HEK293 (cell line): Measurements from ENCODE around the gene CACNA2D4.

ENCODE experiments used
- YY1 ChIP-seq: fragments of 450-650 bp; formaldehyde crosslinking; IDR thresholded peaks from 2 replicates; pipeline ENCODE4 v1.5.1; 2018; ENCODE audit warnings: missing biosample characterization, missing genetic modification characterization
- ZNF24 ChIP-seq: fragments of 450-650 bp; formaldehyde crosslinking; IDR thresholded peaks from 2 replicates; pipeline ENCODE4 v1.5.1; 2016; ENCODE audit warnings: missing biosample characterization, missing genetic modification characterization
- ZNF266 ChIP-seq: fragments of 450-650 bp; formaldehyde crosslinking; IDR thresholded peaks from 2 replicates; pipeline ENCODE4 v1.5.1; 2016; ENCODE audit warnings: missing biosample characterization, missing genetic modification characterization, low read depth
- TF ChIP-seq, protein P1 (sequence below): fragments of 450-650 bp; formaldehyde crosslinking; IDR thresholded peaks from 2 replicates; pipeline ENCODE4 v1.5.1; 2016; ENCODE audit warnings: missing biosample characterization, missing genetic modification characterization
- TF ChIP-seq, protein P2 (sequence below): fragments of 450-650 bp; formaldehyde crosslinking; IDR thresholded peaks from 2 replicates; pipeline ENCODE4 v1.5.1; 2016; ENCODE audit warnings: missing biosample characterization, missing genetic modification characterization
- TF ChIP-seq, protein P3 (sequence below): fragments of 450-650 bp; formaldehyde crosslinking; IDR thresholded peaks from 2 replicates; pipeline ENCODE4 v1.5.1; 2017; ENCODE audit warnings: missing biosample characterization, missing genetic modification characterization
- TF ChIP-seq, protein P4 (sequence below): fragments of 450-650 bp; formaldehyde crosslinking; IDR thresholded peaks from 2 replicates; pipeline ENCODE4 v1.5.1; 2016; ENCODE audit warnings: missing biosample characterization, missing genetic modification characterization

DNA sequence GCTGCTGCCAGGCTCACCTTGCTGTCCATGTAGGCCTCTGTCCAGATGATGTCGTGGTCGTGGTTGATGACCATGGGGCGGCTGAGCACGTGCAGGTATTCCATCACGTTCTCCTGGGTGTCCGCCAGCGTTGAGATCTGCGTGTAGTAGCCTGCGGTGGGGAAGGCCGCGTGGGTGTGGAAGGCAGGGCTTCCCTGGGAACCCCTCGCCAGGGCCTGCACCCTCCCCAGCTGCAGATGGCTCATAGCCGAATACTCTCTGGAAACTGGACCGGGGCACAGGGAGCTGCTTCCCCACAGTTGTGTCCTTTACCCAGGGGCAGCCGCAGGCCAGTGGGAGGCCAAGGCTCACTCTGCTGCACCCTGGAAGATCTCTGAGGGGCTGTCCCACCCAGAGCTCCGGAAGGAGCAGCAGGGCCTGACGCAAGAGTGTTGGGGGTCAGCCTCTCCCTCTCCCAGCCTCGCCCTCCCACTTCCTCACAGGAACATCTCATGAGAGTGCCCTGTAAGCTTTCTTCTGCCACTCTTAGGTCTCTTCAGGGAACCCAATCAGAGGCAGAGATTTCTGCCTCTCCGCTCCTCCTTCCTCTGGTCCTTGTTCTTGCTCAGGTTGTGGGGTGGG, 35.5 kb downstream of the CACNA2D4 start:
- TF ChIP-seq, protein P1, sequence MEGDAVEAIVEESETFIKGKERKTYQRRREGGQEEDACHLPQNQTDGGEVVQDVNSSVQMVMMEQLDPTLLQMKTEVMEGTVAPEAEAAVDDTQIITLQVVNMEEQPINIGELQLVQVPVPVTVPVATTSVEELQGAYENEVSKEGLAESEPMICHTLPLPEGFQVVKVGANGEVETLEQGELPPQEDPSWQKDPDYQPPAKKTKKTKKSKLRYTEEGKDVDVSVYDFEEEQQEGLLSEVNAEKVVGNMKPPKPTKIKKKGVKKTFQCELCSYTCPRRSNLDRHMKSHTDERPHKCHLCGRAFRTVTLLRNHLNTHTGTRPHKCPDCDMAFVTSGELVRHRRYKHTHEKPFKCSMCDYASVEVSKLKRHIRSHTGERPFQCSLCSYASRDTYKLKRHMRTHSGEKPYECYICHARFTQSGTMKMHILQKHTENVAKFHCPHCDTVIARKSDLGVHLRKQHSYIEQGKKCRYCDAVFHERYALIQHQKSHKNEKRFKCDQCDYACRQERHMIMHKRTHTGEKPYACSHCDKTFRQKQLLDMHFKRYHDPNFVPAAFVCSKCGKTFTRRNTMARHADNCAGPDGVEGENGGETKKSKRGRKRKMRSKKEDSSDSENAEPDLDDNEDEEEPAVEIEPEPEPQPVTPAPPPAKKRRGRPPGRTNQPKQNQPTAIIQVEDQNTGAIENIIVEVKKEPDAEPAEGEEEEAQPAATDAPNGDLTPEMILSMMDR (tag by site-specific recombination) = no peak
- no peak for TF ChIP-seq ZNF24 (tag by site-specific recombination)
- TF ChIP-seq, protein P2, sequence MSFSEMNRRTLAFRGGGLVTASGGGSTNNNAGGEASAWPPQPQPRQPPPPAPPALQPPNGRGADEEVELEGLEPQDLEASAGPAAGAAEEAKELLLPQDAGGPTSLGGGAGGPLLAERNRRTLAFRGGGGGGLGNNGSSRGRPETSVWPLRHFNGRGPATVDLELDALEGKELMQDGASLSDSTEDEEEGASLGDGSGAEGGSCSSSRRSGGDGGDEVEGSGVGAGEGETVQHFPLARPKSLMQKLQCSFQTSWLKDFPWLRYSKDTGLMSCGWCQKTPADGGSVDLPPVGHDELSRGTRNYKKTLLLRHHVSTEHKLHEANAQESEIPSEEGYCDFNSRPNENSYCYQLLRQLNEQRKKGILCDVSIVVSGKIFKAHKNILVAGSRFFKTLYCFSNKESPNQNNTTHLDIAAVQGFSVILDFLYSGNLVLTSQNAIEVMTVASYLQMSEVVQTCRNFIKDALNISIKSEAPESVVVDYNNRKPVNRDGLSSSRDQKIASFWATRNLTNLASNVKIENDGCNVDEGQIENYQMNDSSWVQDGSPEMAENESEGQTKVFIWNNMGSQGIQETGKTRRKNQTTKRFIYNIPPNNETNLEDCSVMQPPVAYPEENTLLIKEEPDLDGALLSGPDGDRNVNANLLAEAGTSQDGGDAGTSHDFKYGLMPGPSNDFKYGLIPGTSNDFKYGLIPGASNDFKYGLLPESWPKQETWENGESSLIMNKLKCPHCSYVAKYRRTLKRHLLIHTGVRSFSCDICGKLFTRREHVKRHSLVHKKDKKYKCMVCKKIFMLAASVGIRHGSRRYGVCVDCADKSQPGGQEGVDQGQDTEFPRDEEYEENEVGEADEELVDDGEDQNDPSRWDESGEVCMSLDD (tag by site-specific recombination) = no peak
- TF ChIP-seq, protein P3, sequence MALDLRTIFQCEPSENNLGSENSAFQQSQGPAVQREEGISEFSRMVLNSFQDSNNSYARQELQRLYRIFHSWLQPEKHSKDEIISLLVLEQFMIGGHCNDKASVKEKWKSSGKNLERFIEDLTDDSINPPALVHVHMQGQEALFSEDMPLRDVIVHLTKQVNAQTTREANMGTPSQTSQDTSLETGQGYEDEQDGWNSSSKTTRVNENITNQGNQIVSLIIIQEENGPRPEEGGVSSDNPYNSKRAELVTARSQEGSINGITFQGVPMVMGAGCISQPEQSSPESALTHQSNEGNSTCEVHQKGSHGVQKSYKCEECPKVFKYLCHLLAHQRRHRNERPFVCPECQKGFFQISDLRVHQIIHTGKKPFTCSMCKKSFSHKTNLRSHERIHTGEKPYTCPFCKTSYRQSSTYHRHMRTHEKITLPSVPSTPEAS = no peak
- no peak for TF ChIP-seq YY1 (tag by site-specific recombination)
- TF ChIP-seq ZNF266 (tag by site-specific recombination) = no peak
- TF ChIP-seq, protein P4, sequence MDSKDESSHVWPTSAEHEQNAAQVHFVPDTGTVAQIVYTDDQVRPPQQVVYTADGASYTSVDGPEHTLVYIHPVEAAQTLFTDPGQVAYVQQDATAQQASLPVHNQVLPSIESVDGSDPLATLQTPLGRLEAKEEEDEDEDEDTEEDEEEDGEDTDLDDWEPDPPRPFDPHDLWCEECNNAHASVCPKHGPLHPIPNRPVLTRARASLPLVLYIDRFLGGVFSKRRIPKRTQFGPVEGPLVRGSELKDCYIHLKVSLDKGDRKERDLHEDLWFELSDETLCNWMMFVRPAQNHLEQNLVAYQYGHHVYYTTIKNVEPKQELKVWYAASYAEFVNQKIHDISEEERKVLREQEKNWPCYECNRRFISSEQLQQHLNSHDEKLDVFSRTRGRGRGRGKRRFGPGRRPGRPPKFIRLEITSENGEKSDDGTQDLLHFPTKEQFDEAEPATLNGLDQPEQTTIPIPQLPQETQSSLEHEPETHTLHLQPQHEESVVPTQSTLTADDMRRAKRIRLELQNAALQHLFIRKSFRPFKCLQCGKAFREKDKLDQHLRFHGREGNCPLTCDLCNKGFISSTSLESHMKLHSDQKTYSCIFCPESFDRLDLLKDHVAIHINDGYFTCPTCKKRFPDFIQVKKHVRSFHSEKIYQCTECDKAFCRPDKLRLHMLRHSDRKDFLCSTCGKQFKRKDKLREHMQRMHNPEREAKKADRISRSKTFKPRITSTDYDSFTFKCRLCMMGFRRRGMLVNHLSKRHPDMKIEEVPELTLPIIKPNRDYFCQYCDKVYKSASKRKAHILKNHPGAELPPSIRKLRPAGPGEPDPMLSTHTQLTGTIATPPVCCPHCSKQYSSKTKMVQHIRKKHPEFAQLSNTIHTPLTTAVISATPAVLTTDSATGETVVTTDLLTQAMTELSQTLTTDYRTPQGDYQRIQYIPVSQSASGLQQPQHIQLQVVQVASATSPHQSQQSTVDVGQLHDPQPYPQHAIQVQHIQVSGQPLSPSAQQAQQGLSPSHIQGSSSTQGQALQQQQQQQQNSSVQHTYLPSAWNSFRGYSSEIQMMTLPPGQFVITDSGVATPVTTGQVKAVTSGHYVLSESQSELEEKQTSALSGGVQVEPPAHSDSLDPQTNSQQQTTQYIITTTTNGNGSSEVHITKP (tag by site-specific recombination) = no peak
